Raji (cell line): ENCODE measurements around the gene SLC25A14.

Experiments used
- POLR2A ChIP-seq: IDR thresholded peaks from 2 replicates; pipeline ENCODE4 v1.6.1; 2011; ENCODE audit warnings: low read depth, low read length, control low read depth; ENCODE audit not compliant: insufficient read depth

The SLC25A14 gene

GRCh38 chrX:130347321-130347720 lies 7.6 kb downstream of the SLC25A14 start:
- no peak for TF ChIP-seq POLR2A

GRCh38 chrX:130351567-130351966 lies 11.8 kb downstream of the SLC25A14 start:
- TF ChIP-seq POLR2A, result no peak

- no peak for TF ChIP-seq POLR2A
These were observed 36.4 kb downstream of the SLC25A14 start for GRCh38 chrX:130376077-130376476.

- no peak for TF ChIP-seq POLR2A
These were observed 38.4 kb downstream of the SLC25A14 start for GRCh38 chrX:130378024-130378669.

- TF ChIP-seq POLR2A, result no peak
These were observed 45.8 kb downstream of the SLC25A14 start, which contains the start of gene GPR119 for GRCh38 chrX:130385520-130385919. Gene GPR119, minus strand, starts transcription at chrX:130385674. Its CDS starts 227 bp downstream, at chrX:130385447.

GRCh38 chrX:130386408-130386808 lies 46.7 kb downstream of the SLC25A14 start:
- TF ChIP-seq POLR2A, result no peak

GRCh38 chrX:130393451-130394074 lies 53.8 kb downstream of the SLC25A14 start:
- TF ChIP-seq POLR2A, result no peak

GRCh38 chrX:130395341-130395740 lies 55.6 kb downstream of the SLC25A14 start:
- TF ChIP-seq POLR2A, result no peak

GRCh38 chrX:130401415-130402207 lies 61.9 kb downstream of the SLC25A14 start, which contains the start of gene RBMX2:
Gene RBMX2, plus strand, starts transcription at chrX:130401987. Its CDS starts 46 bp downstream, at chrX:130402033.
- TF ChIP-seq POLR2A, result peak; percentile 68

GRCh38 chrX:130402208-130402684 lies 62.5 kb downstream of the SLC25A14 start:
- no peak for TF ChIP-seq POLR2A

- TF ChIP-seq POLR2A, result no peak
These were observed 73.7 kb downstream of the SLC25A14 start for GRCh38 chrX:130413415-130413814.

- no peak for TF ChIP-seq POLR2A
These were observed 75.1 kb downstream of the SLC25A14 start for GRCh38 chrX:130414800-130415199.

- TF ChIP-seq POLR2A, result no peak
These were observed 75.5 kb downstream of the SLC25A14 start for GRCh38 chrX:130415201-130415600.

- no peak for TF ChIP-seq POLR2A
These were observed 77.1 kb downstream of the SLC25A14 start for GRCh38 chrX:130416785-130417184.

- TF ChIP-seq POLR2A, result no peak
These were observed 78.3 kb downstream of the SLC25A14 start for GRCh38 chrX:130418066-130418465.
